K562 treated with DMSO at 1 percent for 12 hours (cell line): ENCODE data around the gene ZSCAN2. TPM values are rescaled to one million over a fixed set of nuclear protein-coding genes. Genes with fewer than 3 reads are reported as not detected.

Source experiments
- total RNA-seq: library from RNA; unstranded; fragments of 300-600 nt; gene quantifications from 2 replicates; pipeline ENCODE4 v1.2.3, GENCODE V29; 2022; ENCODE audit not compliant: insufficient read depth

Gene ZSCAN2
- 5.1 and 7.0 TPM in 2 replicates for total RNA-seq

GRCh38 chr15:84600687-84601554 lies at the start of gene ZSCAN2:
ZSCAN2 (plus strand) TSS chr15:84601009; CDS start chr15:84603928, 2,919 bp downstream.

DNA sequence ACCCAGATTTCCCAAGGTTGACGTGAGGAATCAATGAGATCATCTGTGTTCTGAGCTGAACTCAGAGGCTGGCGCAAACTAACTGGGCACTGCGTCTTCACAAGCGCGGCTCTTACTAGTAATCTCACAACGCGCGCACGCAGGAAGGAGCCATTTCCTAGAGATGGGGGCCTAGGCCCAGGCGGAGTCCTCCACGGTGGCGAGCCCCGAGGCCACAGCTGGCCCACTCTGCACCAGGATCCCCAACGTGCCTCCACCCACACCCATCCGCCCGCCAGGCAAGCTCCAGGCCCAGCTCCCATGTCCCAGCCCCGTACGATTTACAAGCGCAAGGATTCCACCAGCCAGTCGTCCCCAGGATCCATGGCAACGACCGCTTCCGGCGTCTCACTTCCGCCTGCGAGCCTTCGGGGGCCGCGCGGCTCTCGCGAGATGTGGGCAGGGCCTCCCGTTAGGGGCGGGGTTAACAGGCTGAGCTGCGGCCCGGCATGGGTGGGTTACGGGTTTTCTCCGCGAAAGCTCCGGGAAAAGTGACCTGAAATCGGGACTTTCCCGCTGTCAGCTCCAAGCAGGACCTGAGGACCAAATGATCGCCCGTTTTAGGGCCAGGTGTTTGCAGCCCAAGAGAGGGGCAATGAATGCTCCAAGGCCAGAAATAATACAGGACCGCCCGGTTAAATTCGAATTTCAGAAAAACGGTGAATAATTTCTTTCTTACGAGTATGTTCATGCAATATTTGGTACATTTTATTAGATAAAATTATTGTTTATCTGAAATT lies 53.3 kb downstream of the ZSCAN2 start, which contains the start of gene WDR73:
WDR73 (minus strand) TSS at position 374 of the 779 bp plus-strand sequence; CDS start at position 365, 9 bp downstream.

GRCh38 chr15:84658080-84658787 lies 57.4 kb downstream of the ZSCAN2 start, which contains the start of gene NMB:
NMB (minus strand) TSS chr15:84658199; CDS start chr15:84658152, 47 bp downstream.

Other genes with a start within 250 kb of the ZSCAN2 start
- gene WDR73, start 53.3 kb downstream of the ZSCAN2 start, total RNA-seq, result 6.5 and 9.5 TPM in 2 replicates
- not detected in 2 replicates for gene NMB, start 57.2 kb downstream of the ZSCAN2 start, total RNA-seq
- gene SEC11A, start 115.1 kb downstream of the ZSCAN2 start, total RNA-seq, result 205 and 249 TPM in 2 replicates
- 6.8 and 23.2 TPM in 2 replicates for gene ZNF592, start 147.6 kb downstream of the ZSCAN2 start, total RNA-seq
- 0.14 and 0.52 TPM in 2 replicates for gene ALPK3, start 216.3 kb downstream of the ZSCAN2 start, total RNA-seq